K562 (cell line): Measurements from ENCODE around the gene FGFBP3. TPM values are rescaled to one million over a fixed set of nuclear protein-coding genes. Genes with fewer than 3 reads are reported as not detected.

Experiments used
- ATAC-seq: fragments of 200-7000 bp; cut with Tn5 transposase; 3 replicates; pipeline ENCODE4 v1.9.1; 2020; ENCODE audit warnings: moderate library complexity
- BruUV-seq: library from RNA; stranded (reverse); fragments of 400-500 nt; replicated peaks from 2 replicates; lab custom pipeline; 2021; lab: Mats Ljungman, UMichigan
- CTCF ChIA-PET: fragments of 300-600 bp; formaldehyde crosslinking; extraction: SDS; loops from one replicate; lab custom pipeline; 2021; ENCODE audit warnings: low intra/inter-chr PET ratio; lab: Yijun Ruan, JAX
- POLR2A ChIA-PET: fragments of 300-600, 350-650 bp; sonication (Branson Sonifier 250); formaldehyde crosslinking; extraction: SDS; loops from one replicate; lab custom pipeline; 2021; ENCODE audit warnings: antibody characterized with exemption, inconsistent platforms; lab: Yijun Ruan, JAX
- DNase-seq, 4 experiments: peaks; one replicate each; pipeline versions ENCODE4 v3.0.0 to v3.0.0-alpha.2; 2011 to 2018; ENCODE audit warnings: low spot score in 3 of 4, mixed read lengths in 3 of 4; ENCODE audit errors: extremely low read depth in 1 of 4
- FAIRE-seq: peaks from 2 replicates; lab custom pipeline; 2011; peaks lifted over from hg19 to GRCh38; lab: Jason Lieb, UNC
- H2AFZ ChIP-seq: 2 replicates; pipeline ENCODE4 v1.6.0; 2011; ENCODE audit warnings: low read depth, low read length, control low read depth, inconsistent platforms
- H3K27ac ChIP-seq: fragments of 200-600 bp; 3 replicates; pipeline ENCODE4 v1.8.0; 2011; ENCODE audit warnings: low read depth, mild to moderate bottlenecking, control low read depth, inconsistent platforms, low read length, moderate library complexity, mixed read lengths; ENCODE audit errors: extremely low read depth
- H3K27me3 ChIP-seq, 2 experiments: fragments of 300-600 bp in 1 of 2; 2 replicates in 1 of 2; 3 replicates in 1 of 2; pipeline versions ENCODE4 v1.6.0 to v1.8.0; 2011; ENCODE audit warnings: inconsistent platforms in 2 of 2, low read length in 2 of 2, mild to moderate bottlenecking in 1 of 2, mixed read lengths in 1 of 2, moderate library complexity in 1 of 2; ENCODE audit not compliant: control insufficient read depth in 2 of 2, insufficient read depth in 2 of 2
- H3K36me3 ChIP-seq: fragments of 300-600 bp; 3 replicates; pipeline ENCODE4 v1.8.0; 2011; ENCODE audit warnings: mild to moderate bottlenecking, low read length, inconsistent platforms; ENCODE audit not compliant: control insufficient read depth, insufficient read depth
- H3K4me1 ChIP-seq, 2 experiments: fragments of 200-600 bp in 1 of 2; replicated peaks in 1 of 2; 2 replicates in 1 of 2; 3 replicates in 1 of 2; pipeline versions ENCODE4 v1.5.1 to v1.8.0; 2011; ENCODE audit warnings: inconsistent platforms in 2 of 2, low read length in 2 of 2, mild to moderate bottlenecking in 1 of 2, mixed read lengths in 1 of 2, moderate library complexity in 1 of 2; ENCODE audit not compliant: control insufficient read depth in 2 of 2, insufficient read depth in 2 of 2
- H3K4me2 ChIP-seq: 2 replicates; pipeline ENCODE4 v1.6.1; 2011; ENCODE audit warnings: low read length, control low read depth, inconsistent platforms, mixed read lengths; ENCODE audit not compliant: insufficient read depth
- H3K4me3 ChIP-seq: fragments of 200-600 bp; sonication (generic), shearing (Covaris generic); 2 replicates; pipeline ENCODE4 v1.5.1; 2016; ENCODE audit warnings: control low read depth, inconsistent platforms
- H3K79me2 ChIP-seq: fragments of 200-600 bp; 3 replicates; pipeline ENCODE4 v1.8.0; 2011; ENCODE audit warnings: low read length, inconsistent platforms; ENCODE audit not compliant: control insufficient read depth, insufficient read depth
- H3K9ac ChIP-seq, 2 experiments: 2 replicates each; pipeline versions ENCODE4 v1.6.0 to v1.6.1; 2011; ENCODE audit warnings: low read depth in 2 of 2, low read length in 2 of 2, control low read depth in 1 of 2, inconsistent platforms in 1 of 2, mild to moderate bottlenecking in 1 of 2, mixed read lengths in 1 of 2; ENCODE audit not compliant: insufficient read depth in 1 of 2
- H3K9me1 ChIP-seq: one replicate; pipeline ENCODE4 v1.6.0; 2011; ENCODE audit warnings: inconsistent platforms, mild to moderate bottlenecking, low read length, moderate library complexity; ENCODE audit not compliant: control insufficient read depth, insufficient read depth
- H3K9me3 ChIP-seq: replicated peaks from 2 replicates; pipeline ENCODE4 v1.5.1; 2011; ENCODE audit warnings: low read depth, low read length, inconsistent platforms; ENCODE audit not compliant: control insufficient read depth, insufficient read depth
- H4K20me1 ChIP-seq: replicated peaks from 2 replicates; pipeline ENCODE4 v1.6.1; 2011; ENCODE audit warnings: low read length, inconsistent platforms, mixed read lengths; ENCODE audit not compliant: control insufficient read depth, insufficient read depth
- CTBP1 ChIP-seq: fragments of 450-650 bp; IDR thresholded peaks from 2 replicates; pipeline ENCODE4 v1.6.1; 2016; ENCODE audit warnings: borderline replicate concordance
- FUS ChIP-seq: fragments of 200-400 bp; formaldehyde crosslinking; optimal IDR thresholded peaks from 2 replicates; pipeline ENCODE3; 2017; ENCODE audit warnings: low read depth, low read length
- HNRNPLL ChIP-seq: fragments of 200-400 bp; formaldehyde crosslinking; IDR thresholded peaks from 2 replicates; pipeline ENCODE4 v1.6.1; 2017; ENCODE audit warnings: low read length, low read depth, mild to moderate bottlenecking; ENCODE audit not compliant: poor library complexity, severe bottlenecking
- RBM34 ChIP-seq: fragments of 200-400 bp; formaldehyde crosslinking; IDR thresholded peaks from 2 replicates; pipeline ENCODE4 v1.6.1; 2018; ENCODE audit warnings: low read length, borderline replicate concordance; ENCODE audit not compliant: insufficient read depth
- SRSF9 ChIP-seq: fragments of 200-400 bp; formaldehyde crosslinking; IDR thresholded peaks from 2 replicates; pipeline ENCODE4 v1.6.1; 2017; ENCODE audit warnings: low read depth, low read length, borderline replicate concordance
- U2AF2 ChIP-seq: fragments of 200-400 bp; formaldehyde crosslinking; optimal IDR thresholded peaks from 2 replicates; pipeline ENCODE3; 2017; ENCODE audit warnings: low read depth, mild to moderate bottlenecking, low read length
- ZBTB7A ChIP-seq: IDR thresholded peaks from 2 replicates; pipeline ENCODE4 v1.6.1; 2011; ENCODE audit warnings: low read depth, mild to moderate bottlenecking, low read length, moderate library complexity, borderline replicate concordance; ENCODE audit not compliant: control insufficient read depth
- ZNF384 ChIP-seq: IDR thresholded peaks from 2 replicates; pipeline ENCODE4 v1.6.1; 2012; ENCODE audit warnings: low read depth, low read length, improper control_type of control experiment
- ZNF408 ChIP-seq: fragments of 250-450 bp; sonication (Bioruptor Pico); IDR thresholded peaks from 2 replicates; pipeline ENCODE4 v1.4.0; 2020; ENCODE audit warnings: low read depth, mild to moderate bottlenecking, moderate library complexity
- ZNF444 ChIP-seq: fragments of 250-450 bp; sonication (Bioruptor Pico); IDR thresholded peaks from 2 replicates; pipeline ENCODE4 v1.4.0; 2020; ENCODE audit warnings: mild to moderate bottlenecking, moderate library complexity
- WGBS: fragments of 100-300 bp; shearing (Covaris generic); methylation state at CpG from one replicate; pipeline ENCODE4 v1.1.6; 2016; ENCODE audit warnings: low coverage, mixed read lengths; ENCODE audit not compliant: insufficient coverage; ENCODE audit errors: missing lambda C conversion rate; 5-methylcytosine and 5-hydroxymethylcytosine counted together
- in situ Hi-C: fragments of 300-500 bp; cut with MboI; formaldehyde crosslinking; loops from 4 replicates; pipeline ENCODE4 v1.15.0; 2018; ENCODE audit warnings: inconsistent platforms, mixed read lengths
- intact Hi-C: fragments of 100-400 bp; cut with micrococcal nuclease; formaldehyde crosslinking; loops from 2 replicates; pipeline ENCODE4 v1.14.2; 2022
- polyA plus RNA-seq, 8 experiments: library from polyadenylated mRNA; depleted of rRNA in 4 of 8; stranded (reverse) in 5 of 8; unstranded in 3 of 8; fragments of >200 nt; fragmentation: Nextera tagmentation in 2 of 8; fragmentation: Illumina TruSeq in 1 of 8; extraction: Ambion mirVana in 2 of 8; extraction: Trizol in 1 of 8; gene quantifications; 2 replicates each; pipeline versions ENCODE4 v1.2.1 to v1.2.3, GENCODE V29; 2011 to 2014; ENCODE audit warnings: inconsistent platforms in 1 of 8, missing spikeins in 1 of 8
- total RNA-seq, 7 experiments: library from RNA; depleted of rRNA in 6 of 7; stranded (reverse); fragments of >200 nt in 6 of 7; fragmentation: Illumina TruSeq in 2 of 7; extraction: Trizol in 2 of 7; gene quantifications; 2 replicates each; pipeline versions ENCODE4 v1.2.1 to v1.2.3, GENCODE V29; 2011 to 2021; ENCODE audit warnings: low replicate concordance in 1 of 7
- TF ChIP-seq, protein P1 (sequence below): fragments of 250-450 bp; sonication (Bioruptor Pico); IDR thresholded peaks from 2 replicates; pipeline ENCODE4 v1.5.0; 2022; ENCODE audit warnings: mild to moderate bottlenecking
- TF ChIP-seq, protein P2 (sequence below): fragments of 450-650 bp; IDR thresholded peaks from 2 replicates; pipeline ENCODE4 v1.6.1; 2016

Gene FGFBP3
- total and polyA plus RNA-seq, 9 of the 15 experiments (the other 6 are each of a cell fraction or from before 2014, with no cell fraction given) = 0.58 to 3.0 (median 1.5) TPM

DNA sequence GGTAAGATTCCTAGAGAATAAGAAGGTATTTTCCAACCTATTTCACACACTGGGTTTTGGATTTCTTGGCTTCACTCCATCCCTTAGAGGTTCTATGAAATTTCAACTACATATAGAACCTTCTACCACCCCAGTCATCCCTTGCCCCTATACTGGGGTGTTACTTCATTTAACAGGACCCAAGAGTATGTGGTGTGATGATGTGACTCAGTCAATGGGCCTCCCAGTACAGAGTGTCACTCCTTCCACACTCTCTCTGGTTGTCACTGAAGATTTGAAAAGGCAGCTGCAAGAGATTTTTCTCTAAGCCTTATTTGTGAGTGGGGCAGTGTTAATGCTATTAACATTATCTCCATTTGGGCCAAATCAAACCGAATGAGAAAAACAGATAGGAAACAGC lies 33.5 kb downstream of the FGFBP3 start:
- Histone ChIP-seq H3K4me3 (no peak overlapping the region), H3K9me1 (no peaks in the 10 kb centered on the region), H3K27me3 (no peaks in the 10 kb centered on the region), H3K9ac (no peak overlapping the region), H3K4me2 (no peak overlapping the region), H4K20me1 (no peaks in the 10 kb centered on the region), H3K9me3 (no peaks in the 10 kb centered on the region), H2AFZ (no peak overlapping the region)
- ATAC-seq (no peak), FAIRE-seq (no peak)
- 7% methylated on average over 1 of the region's 1 CpG for WGBS
- intact Hi-C loops = no loop called here
- CTCF ChIA-PET = no interaction called here
- no peak for TF ChIP-seq CTBP1
- TF ChIP-seq ZNF408 (CRISPR knock-in tag) = no peak
- no peak for TF ChIP-seq SRSF9
- no peak for TF ChIP-seq HNRNPLL
- TF ChIP-seq RBM34 = no peak
- TF ChIP-seq, all 486 proteins: peak for 0
- no TSS peak for BruUV-seq
- Histone ChIP-seq H3K79me2 (no peaks in the 10 kb centered on the region), H3K4me1 (no peaks in the 10 kb centered on the region), H3K27ac (no peak overlapping the region), H3K36me3 (no peaks in the 10 kb centered on the region)
- in situ Hi-C loops = no loop called here
- POLR2A ChIA-PET = no interaction called here
- no peak for DNase-seq

DNA sequence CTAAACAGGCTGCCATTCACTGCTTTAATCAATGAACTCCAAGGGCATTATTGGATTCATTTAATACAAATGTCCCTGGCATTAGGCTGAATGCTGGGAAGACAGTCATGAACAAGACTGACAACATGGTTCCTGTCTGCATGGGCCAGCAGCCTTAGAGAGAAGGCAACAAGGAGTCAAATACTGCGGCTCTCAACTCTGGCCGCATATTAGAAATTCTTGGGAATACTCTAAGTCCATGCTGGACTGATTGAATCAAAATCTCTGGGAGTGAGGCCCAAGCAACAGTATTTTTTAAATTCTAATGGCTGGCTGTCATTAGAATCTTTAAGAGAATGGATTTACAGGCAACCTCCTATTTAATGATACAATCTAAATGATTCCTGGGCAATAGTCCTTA lies 34.1 kb downstream of the FGFBP3 start:
- no peak overlapping the region for H3K4me3 ChIP-seq
- FAIRE-seq (no peak), DNase-seq (no peak), ATAC-seq (no peak)
- H3K9ac ChIP-seq = no peak overlapping the region
- in situ Hi-C loops (no loop called here), intact Hi-C loops (no loop called here)
- no peaks in the 10 kb centered on the region for H3K27me3 ChIP-seq
- no peak overlapping the region for H2AFZ ChIP-seq
- H3K36me3 ChIP-seq = no peaks in the 10 kb centered on the region
- TF ChIP-seq, protein P1, sequence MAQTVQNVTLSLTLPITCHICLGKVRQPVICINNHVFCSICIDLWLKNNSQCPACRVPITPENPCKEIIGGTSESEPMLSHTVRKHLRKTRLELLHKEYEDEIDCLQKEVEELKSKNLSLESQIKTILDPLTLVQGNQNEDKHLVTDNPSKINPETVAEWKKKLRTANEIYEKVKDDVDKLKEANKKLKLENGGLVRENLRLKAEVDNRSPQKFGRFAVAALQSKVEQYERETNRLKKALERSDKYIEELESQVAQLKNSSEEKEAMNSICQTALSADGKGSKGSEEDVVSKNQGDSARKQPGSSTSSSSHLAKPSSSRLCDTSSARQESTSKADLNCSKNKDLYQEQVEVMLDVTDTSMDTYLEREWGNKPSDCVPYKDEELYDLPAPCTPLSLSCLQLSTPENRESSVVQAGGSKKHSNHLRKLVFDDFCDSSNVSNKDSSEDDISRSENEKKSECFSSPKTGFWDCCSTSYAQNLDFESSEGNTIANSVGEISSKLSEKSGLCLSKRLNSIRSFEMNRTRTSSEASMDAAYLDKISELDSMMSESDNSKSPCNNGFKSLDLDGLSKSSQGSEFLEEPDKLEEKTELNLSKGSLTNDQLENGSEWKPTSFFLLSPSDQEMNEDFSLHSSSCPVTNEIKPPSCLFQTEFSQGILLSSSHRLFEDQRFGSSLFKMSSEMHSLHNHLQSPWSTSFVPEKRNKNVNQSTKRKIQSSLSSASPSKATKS (CRISPR knock-in tag) = no peak
- TF ChIP-seq ZNF384 (no peak), ZBTB7A (no peak), FUS (no peak), ZNF444 (CRISPR knock-in tag) (no peak), U2AF2 (no peak)
- TF ChIP-seq, protein P2, sequence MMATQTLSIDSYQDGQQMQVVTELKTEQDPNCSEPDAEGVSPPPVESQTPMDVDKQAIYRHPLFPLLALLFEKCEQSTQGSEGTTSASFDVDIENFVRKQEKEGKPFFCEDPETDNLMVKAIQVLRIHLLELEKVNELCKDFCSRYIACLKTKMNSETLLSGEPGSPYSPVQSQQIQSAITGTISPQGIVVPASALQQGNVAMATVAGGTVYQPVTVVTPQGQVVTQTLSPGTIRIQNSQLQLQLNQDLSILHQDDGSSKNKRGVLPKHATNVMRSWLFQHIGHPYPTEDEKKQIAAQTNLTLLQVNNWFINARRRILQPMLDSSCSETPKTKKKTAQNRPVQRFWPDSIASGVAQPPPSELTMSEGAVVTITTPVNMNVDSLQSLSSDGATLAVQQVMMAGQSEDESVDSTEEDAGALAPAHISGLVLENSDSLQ = no peak
- ChIA-PET CTCF (no interaction called here), POLR2A (no interaction called here)
- no peak overlapping the region for H3K4me2 ChIP-seq
- H3K4me1 ChIP-seq = no peaks in the 10 kb centered on the region
- no peaks in the 10 kb centered on the region for H3K79me2 ChIP-seq
- no peaks in the 10 kb centered on the region for H3K9me3 ChIP-seq
- WGBS = 86% methylated on average over 2 of the region's 2 CpGs
- no peak overlapping the region for H3K27ac ChIP-seq
- no peaks in the 10 kb centered on the region for H4K20me1 ChIP-seq
- H3K9me1 ChIP-seq = no peaks in the 10 kb centered on the region
- no TSS peak for BruUV-seq
